Astrocyte of the cerebellum (primary cell): ENCODE data around the gene LIN7B.

Experiments
- DNase-seq: peaks from one replicate; pipeline ENCODE4 v3.0.0-alpha.2; 2011; ENCODE audit warnings: low read depth
- H3K4me3 ChIP-seq: 2 replicates; pipeline ENCODE4 v1.5.1; 2011; ENCODE audit warnings: mild to moderate bottlenecking, low read depth, low read length, moderate library complexity
- CTCF ChIP-seq: IDR thresholded peaks from 2 replicates; pipeline ENCODE4 v1.5.1; 2012; ENCODE audit warnings: low read length, low read depth, moderate library complexity, mild to moderate bottlenecking; ENCODE audit errors: missing control alignments
- in situ Hi-C: cut with HindIII; loops from 2 replicates; pipeline ENCODE4 v1.10.0; 2017; ENCODE audit warnings: low sequenced_read_pairs

LIN7B gene

DNA sequence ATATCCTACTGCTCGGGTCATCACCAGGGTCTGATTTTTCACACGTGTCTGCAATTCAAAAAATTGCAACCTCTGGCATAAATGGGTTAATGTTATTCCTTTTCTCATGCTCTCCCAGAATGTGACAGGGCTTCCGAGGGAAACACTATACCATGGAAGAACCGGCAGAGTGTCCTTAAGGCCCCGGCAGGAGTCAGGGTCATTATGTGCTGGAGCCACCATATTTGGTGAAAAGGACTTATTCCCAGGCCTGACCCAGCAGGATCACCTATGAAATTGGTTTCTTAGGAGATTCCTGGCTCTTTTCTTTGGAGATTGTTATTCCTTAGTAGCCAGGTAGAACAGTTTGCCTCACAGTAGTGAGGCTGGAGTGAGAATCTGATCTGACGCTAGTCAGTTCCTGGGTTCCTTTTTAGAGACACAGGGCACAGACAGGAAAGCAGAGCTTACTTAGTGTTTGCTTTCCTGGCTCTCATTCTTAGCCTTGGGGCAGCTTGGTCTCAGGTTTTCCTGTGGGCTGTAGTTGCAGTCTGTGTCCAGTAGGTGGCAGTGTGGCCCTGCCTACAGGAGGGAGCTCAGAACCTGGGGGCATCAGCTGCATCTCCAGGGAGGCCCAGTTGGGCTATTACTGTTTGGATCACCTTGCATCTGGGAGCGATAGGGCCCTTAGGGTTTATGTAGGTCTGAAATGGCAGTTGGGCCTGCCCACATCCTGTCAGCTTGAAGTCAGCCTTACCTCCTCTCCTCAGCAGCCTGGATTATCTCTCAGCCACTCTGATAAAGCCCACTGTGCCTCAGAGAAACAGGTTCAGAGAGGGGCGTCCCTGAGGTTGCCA lies 16.5 kb upstream of the LIN7B start:
- DNase-seq = peak; percentile 48
- in situ Hi-C loops = no loop called here
- H3K4me3 ChIP-seq = no peak overlapping the region
- peak; percentile 100 for TF ChIP-seq CTCF

DNA sequence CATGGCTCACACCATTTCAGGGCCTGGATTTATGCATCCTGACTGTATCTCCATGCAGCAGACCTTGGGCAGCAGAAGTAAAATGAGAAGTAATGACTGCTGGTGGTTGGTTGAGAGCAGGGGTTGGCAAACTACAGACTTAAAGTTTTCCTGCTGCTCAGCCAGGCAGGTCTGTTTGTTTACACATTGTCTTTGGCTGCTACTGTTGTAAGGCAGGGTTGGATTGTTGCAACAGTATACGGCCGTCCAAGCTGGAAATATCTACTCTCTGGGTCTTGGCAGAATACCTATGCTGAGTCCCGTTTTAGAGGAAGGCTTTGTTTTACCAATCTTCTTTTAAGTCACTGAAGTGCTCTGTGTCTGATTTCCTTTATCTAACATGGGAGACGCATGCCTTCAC lies 15.4 kb upstream of the LIN7B start:
- DNase-seq = no peak
- no peak overlapping the region for H3K4me3 ChIP-seq
- in situ Hi-C loops = no loop called here
- no peak for TF ChIP-seq CTCF

DNA sequence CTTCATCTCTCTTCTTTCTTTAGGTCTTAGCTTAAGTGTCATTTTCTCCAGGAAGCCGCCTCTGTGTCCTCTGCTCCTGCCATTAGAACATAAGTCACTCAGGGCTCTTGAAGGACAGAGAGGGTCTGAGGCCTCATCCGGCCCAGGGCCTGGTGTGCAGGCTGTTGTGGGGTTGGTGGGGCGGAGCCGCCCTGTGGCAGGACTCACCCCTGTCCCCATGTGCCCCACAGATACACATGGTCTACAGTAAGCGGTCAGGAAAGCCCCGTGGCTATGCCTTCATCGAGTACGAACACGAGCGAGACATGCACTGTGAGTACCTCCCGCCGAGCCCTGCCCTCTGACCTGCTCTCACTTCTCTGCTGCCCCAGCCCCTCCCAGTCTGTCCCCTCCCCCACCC lies 13.0 kb upstream of the LIN7B start:
- in situ Hi-C loops = no loop called here
- no peak overlapping the region for H3K4me3 ChIP-seq
- no peak for TF ChIP-seq CTCF
- no peak for DNase-seq

DNA sequence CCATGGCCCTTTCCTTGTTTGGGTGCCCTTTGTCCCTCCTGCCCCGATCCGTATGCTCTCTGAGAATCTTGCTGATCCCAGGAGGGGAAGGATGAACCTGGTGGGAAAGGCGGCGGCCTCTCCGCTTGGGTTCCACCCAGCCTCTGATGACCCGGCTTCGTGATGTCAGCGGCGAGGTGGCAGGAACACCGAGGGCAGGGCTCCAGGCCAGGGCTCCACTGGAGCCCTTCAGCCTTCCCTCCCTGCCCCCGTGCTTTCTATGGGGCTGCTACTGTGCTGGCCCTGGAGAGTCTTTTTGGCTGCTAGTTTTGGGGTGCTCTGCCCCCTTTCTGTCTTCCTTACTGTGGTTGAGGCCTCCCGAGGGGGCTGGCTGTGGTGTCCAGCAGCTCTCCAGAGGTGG lies 11.9 kb upstream of the LIN7B start:
- in situ Hi-C loops = no loop called here
- no peak overlapping the region for H3K4me3 ChIP-seq
- DNase-seq = no peak
- TF ChIP-seq CTCF = no peak

GRCh38 chr19:49103331-49104085 lies 10.7 kb upstream of the LIN7B start:
- in situ Hi-C loops = no loop called here
- no peak for DNase-seq
- no peak for TF ChIP-seq CTCF
- no peak overlapping the region for H3K4me3 ChIP-seq

DNA sequence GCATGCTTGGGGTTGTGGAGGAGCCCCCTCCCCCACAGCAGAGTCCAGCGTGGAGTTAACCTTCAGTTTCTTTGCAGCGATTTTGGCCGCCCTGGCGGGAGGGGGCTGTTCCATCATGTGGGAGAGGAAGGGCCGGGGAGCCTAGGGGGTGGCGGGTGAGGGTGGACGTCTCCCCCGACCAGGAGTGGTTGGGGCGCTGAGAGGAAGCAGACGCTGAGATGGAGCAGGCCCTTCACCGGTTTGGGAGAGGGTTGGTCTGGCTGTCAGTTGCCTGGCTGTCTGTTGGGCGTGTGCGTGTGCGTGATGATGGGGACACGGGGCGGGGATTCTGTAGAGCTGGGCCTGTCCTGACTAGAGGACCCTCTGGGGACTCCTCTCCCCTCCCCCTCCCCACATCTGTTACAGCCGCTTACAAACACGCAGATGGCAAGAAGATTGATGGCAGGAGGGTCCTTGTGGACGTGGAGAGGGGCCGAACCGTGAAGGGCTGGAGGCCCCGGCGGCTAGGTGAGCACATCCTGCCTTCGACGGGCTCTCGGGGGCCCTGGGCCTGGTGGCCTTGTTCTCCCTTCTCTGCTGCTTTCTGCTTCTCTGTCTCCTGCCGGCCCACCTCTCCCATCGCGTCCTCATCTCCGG lies 9.8 kb upstream of the LIN7B start:
- DNase-seq = no peak
- no peak for TF ChIP-seq CTCF
- H3K4me3 ChIP-seq = no peak overlapping the region
- in situ Hi-C loops = no loop called here
